ENCODE results near the gene TRIM46. TPM values are rescaled to one million over a fixed set of nuclear protein-coding genes. Genes with fewer than 3 reads are reported as not detected.
A peak's percentile ranks its signal among the peaks of the same experiment; 100 is the strongest.

Gene TRIM46
- total and polyA plus RNA-seq, 2 experiments from 2014 or later = 2.9 to 5.4 TPM

- peaks cover 32% of the 10 kb centered on the region for H3K4me1 ChIP-seq (ENCODE audit: low read depth)
- H3K9me3 ChIP-seq (ENCODE audit: low read depth) = no peaks in the 10 kb centered on the region
Observed at GRCh38 chr1:155131285-155131684, 42.4 kb upstream of the TRIM46 start.

GRCh38 chr1:155131856-155132255, 41.8 kb upstream of the TRIM46 start:
- Histone ChIP-seq H3K27me3 (no peaks in the 10 kb centered on the region), H3K27ac (peak overlapping the region; percentile 98), H3K4me3 (no peak overlapping the region), H3K4me1 (ENCODE audit: low read depth) (peaks cover 29% of the 10 kb centered on the region), H3K9me3 (ENCODE audit: low read depth) (no peaks in the 10 kb centered on the region), H3K36me3 (peaks cover 28% of the 10 kb centered on the region)
- DNase-seq (ENCODE audit: low read depth in 1 of 2, low spot score in 1 of 2) = no peak
- TF ChIP-seq, protein P1, sequence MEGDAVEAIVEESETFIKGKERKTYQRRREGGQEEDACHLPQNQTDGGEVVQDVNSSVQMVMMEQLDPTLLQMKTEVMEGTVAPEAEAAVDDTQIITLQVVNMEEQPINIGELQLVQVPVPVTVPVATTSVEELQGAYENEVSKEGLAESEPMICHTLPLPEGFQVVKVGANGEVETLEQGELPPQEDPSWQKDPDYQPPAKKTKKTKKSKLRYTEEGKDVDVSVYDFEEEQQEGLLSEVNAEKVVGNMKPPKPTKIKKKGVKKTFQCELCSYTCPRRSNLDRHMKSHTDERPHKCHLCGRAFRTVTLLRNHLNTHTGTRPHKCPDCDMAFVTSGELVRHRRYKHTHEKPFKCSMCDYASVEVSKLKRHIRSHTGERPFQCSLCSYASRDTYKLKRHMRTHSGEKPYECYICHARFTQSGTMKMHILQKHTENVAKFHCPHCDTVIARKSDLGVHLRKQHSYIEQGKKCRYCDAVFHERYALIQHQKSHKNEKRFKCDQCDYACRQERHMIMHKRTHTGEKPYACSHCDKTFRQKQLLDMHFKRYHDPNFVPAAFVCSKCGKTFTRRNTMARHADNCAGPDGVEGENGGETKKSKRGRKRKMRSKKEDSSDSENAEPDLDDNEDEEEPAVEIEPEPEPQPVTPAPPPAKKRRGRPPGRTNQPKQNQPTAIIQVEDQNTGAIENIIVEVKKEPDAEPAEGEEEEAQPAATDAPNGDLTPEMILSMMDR (IDR thresholded peaks at IDR 0.05; ENCODE audit: low read depth, low read length) = no peak

More at GRCh38 chr1:155131285-155131684, 42.4 kb upstream of the TRIM46 start:
- no peak overlapping the region for H3K4me3 ChIP-seq
- TF ChIP-seq, protein P1 (IDR thresholded peaks at IDR 0.05; ENCODE audit: low read depth, low read length) = no peak
- H3K36me3 ChIP-seq = peaks cover 28% of the 10 kb centered on the region
- peaks cover 4% of the 10 kb centered on the region for H3K27me3 ChIP-seq
- no peak for DNase-seq (ENCODE audit: low read depth in 1 of 2, low spot score in 1 of 2)
- peak overlapping the region; percentile 98 for H3K27ac ChIP-seq

GRCh38 chr1:155133799-155134281, 39.8 kb upstream of the TRIM46 start:
- Histone ChIP-seq H3K4me1 (ENCODE audit: low read depth) (peaks cover 25% of the 10 kb centered on the region), H3K4me3 (no peak overlapping the region), H3K27ac (peak overlapping the region; percentile 93), H3K36me3 (peaks cover 28% of the 10 kb centered on the region), H3K9me3 (ENCODE audit: low read depth) (no peaks in the 10 kb centered on the region), H3K27me3 (no peaks in the 10 kb centered on the region)
- TF ChIP-seq, protein P1 (IDR thresholded peaks at IDR 0.05; ENCODE audit: low read depth, low read length) = no peak
- no peak for DNase-seq (ENCODE audit: low read depth in 1 of 2, low spot score in 1 of 2)

DNA sequence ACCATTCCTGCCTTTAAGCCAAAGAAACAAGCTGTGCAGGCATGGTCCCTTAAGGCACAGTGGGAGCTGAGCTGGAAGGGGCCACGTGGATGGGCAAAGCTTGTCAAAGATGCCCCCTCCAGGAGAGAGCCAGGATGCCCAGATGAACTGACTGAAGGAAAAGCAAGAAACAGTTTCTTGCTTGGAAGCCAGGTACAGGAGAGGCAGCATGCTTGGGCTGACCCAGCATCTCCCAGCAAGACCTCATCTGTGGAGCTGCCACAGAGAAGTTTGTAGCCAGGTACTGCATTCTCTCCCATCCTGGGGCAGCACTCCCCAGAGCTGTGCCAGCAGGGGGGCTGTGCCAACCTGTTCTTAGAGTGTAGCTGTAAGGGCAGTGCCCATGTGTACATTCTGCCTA, 39.3 kb upstream of the TRIM46 start:
- no peak overlapping the region for H3K4me3 ChIP-seq
- no peaks in the 10 kb centered on the region for H3K9me3 ChIP-seq (ENCODE audit: low read depth)

GRCh38 chr1:155134880-155135414, 38.7 kb upstream of the TRIM46 start:
- TF ChIP-seq, protein P1 (IDR thresholded peaks at IDR 0.05; ENCODE audit: low read depth, low read length) = no peak
- DNase-seq (ENCODE audit: low read depth in 1 of 2, low spot score in 1 of 2) = peak; percentile 76 to 97
- Histone ChIP-seq H3K27me3 (no peaks in the 10 kb centered on the region), H3K4me3 (peak overlapping the region; percentile 47), H3K9me3 (ENCODE audit: low read depth) (no peaks in the 10 kb centered on the region), H3K27ac (peak overlapping the region; percentile 93), H3K4me1 (ENCODE audit: low read depth) (peaks cover 19% of the 10 kb centered on the region), H3K36me3 (peaks cover 28% of the 10 kb centered on the region)

More for the DNA sequence above, 39.3 kb upstream of the TRIM46 start:
- Histone ChIP-seq H3K4me1 (ENCODE audit: low read depth) (peaks cover 20% of the 10 kb centered on the region), H3K27me3 (no peaks in the 10 kb centered on the region), H3K27ac (peak overlapping the region; percentile 93), H3K36me3 (peaks cover 28% of the 10 kb centered on the region)
- TF ChIP-seq, protein P1 (IDR thresholded peaks at IDR 0.05; ENCODE audit: low read depth, low read length) = no peak
- no peak for DNase-seq (ENCODE audit: low read depth in 1 of 2, low spot score in 1 of 2)

Measured in cardiac muscle cell (in vitro differentiated cells and primary cell).